Measurements from ENCODE around the gene SLC47A1. TPM values are rescaled to one million over a fixed set of nuclear protein-coding genes. Genes with fewer than 3 reads are reported as not detected.

The SLC47A1 gene
- total and polyA plus RNA-seq, 2 of the 8 experiments (the other 6 are each of a cell fraction or from before 2014, with no cell fraction given), result 1.5 to 3.6 TPM

DNA sequence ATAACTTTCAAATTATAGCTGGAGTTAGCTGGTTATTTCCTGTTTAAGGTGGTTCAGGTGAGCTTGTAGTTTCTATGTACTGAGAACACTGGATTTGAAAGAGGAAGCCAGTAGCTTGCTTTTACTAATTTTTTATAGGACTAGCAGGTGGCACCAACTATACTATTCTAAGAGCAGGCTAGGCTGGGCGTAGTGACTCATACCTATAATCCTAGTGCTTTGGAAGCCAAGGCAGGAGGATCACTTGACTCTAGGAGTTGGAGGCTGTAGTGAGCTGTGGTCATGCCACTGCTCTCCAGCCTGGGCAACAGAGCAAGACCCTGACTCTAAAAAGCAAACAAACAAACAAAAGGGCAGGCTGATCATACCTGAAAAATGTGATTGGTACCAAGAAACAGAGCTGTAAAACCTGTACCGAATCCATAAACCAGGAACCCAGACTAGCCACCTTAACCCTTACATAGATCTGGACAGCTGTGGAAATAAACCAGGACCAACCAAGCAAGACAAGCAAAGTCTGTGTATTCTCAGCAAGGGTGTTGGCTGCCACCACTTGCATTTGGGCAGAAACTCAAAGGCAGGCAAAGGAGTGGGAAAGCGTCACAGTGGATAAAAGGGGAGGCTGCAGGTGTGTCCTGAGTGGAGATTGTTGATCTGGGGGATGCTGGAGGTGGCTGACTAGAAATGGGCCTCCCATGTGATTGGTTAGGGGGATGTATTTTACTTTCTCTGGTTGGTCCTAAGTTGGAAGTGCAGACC lies 36.3 kb downstream of the SLC47A1 start:
- WGBS, 2 experiments (ENCODE audit: extremely low coverage in 1 of 2, insufficient coverage in 1 of 2, insufficient read length in 1 of 2, insufficient replicate concordance in 2 of 2, low coverage in 1 of 2, low lambda C conversion rate in 2 of 2, missing lambda C conversion rate in 1 of 2), result 97% methylated on average over 3 of the region's 3 CpGs; no CpG with 5 or more reads in 1 of the 2 experiments
- TF ChIP-seq BACH1 (IDR thresholded peaks at IDR 0.05; ENCODE audit: low read length) (no peak), RBBP5 (IDR thresholded peaks at IDR 0.05; ENCODE audit: borderline replicate concordance, low read depth, low read length) (no peak), TCF12 (IDR thresholded peaks at IDR 0.05; ENCODE audit: low read depth, low read length) (no peak), EZH2 (IDR thresholded peaks at IDR 0.05; ENCODE audit: low read depth, low read length, severe bottlenecking) (no peak), CTBP2 (IDR thresholded peaks at IDR 0.05; ENCODE audit: borderline replicate concordance, insufficient read depth, insufficient read length, low read length) (no peak), KDM5A (IDR thresholded peaks at IDR 0.05; ENCODE audit: low read length) (no peak), CHD1 (IDR thresholded peaks at IDR 0.05; ENCODE audit: low read depth, low read length) (no peak), CBX5 (IDR thresholded peaks at IDR 0.05; ENCODE audit: low read depth, low read length) (no peak), NANOG (IDR thresholded peaks at IDR 0.05; ENCODE audit: insufficient read depth, low read depth, low read length, poor library complexity, severe bottlenecking) (no peak), TEAD4 (IDR thresholded peaks at IDR 0.05; ENCODE audit: low read depth, low read length) (no peak), SIX5 (IDR thresholded peaks at IDR 0.05; ENCODE audit: low read depth, low read length) (no peak), SP2 (IDR thresholded peaks at IDR 0.05; ENCODE audit: low read length) (no peak), TBP (IDR thresholded peaks at IDR 0.05; ENCODE audit: low read depth, low read length) (no peak), CEBPB (IDR thresholded peaks at IDR 0.05; ENCODE audit: low read depth, low read length) (no peak)

More for the DNA sequence above, 36.3 kb downstream of the SLC47A1 start:
- Histone ChIP-seq H3K27me3 (replicated peaks in 1 of 4; ENCODE audit: control insufficient read depth in 3 of 4, extremely low read depth in 1 of 4, insufficient read depth in 3 of 4, low read length in 3 of 4) (no peaks in the 10 kb centered on the region; a peak in 2 of 7 replicates), H4K91ac (replicated peaks; ENCODE audit: insufficient read length, low read length) (no peak overlapping the region), H2BK5ac (ENCODE audit: low read depth, low read length) (no peak overlapping the region), H3K4ac (replicated peaks; ENCODE audit: insufficient read length, low read depth, low read length) (no peak overlapping the region), H2AK5ac (ENCODE audit: low read depth, low read length) (no peak overlapping the region), H3K27ac (ENCODE audit: low read depth, low read length) (no peak overlapping the region; the same call in 1 of the 2 replicates), H3K79me1 (ENCODE audit: low read depth, low read length) (no peaks in the 10 kb centered on the region), H4K8ac (ENCODE audit: extremely low read depth, insufficient read depth, low read length) (no peak overlapping the region), H3K23ac (ENCODE audit: insufficient read length) (no peak overlapping the region), H3K9me3 (ENCODE audit: insufficient read depth in 2 of 2, low read depth in 1 of 2, low read length in 1 of 2) (no peaks in the 10 kb centered on the region), H2BK20ac (ENCODE audit: low read length) (no peak overlapping the region), H3K79me2 (ENCODE audit: control insufficient read depth in 1 of 2, insufficient read depth in 2 of 2, low read length in 2 of 2) (no peaks in the 10 kb centered on the region), H2BK120ac (replicated peaks; ENCODE audit: low read depth, low read length) (no peak overlapping the region), H4K5ac (ENCODE audit: insufficient read length, low read depth, low read length) (no peak overlapping the region), H3K4me2 (ENCODE audit: insufficient read depth in 1 of 2, low read depth in 2 of 2, low read length in 2 of 2) (no peak overlapping the region), H3K9ac (replicated peaks in 1 of 4; ENCODE audit: extremely low read depth in 1 of 4, low read depth in 3 of 4, low read length in 3 of 4) (no peak overlapping the region), H3K36me3 (ENCODE audit: control insufficient read depth in 2 of 4, insufficient read depth in 4 of 4, low read length in 3 of 4) (no peaks in the 10 kb centered on the region), H2BK15ac (ENCODE audit: low read length) (no peak overlapping the region), H3K14ac (ENCODE audit: insufficient read length) (no peak overlapping the region), H3K56ac (replicated peaks; ENCODE audit: insufficient read length, low read depth, low read length) (no peak overlapping the region), H3K18ac (ENCODE audit: extremely low read depth, low read length) (peak overlapping the region; percentile 19; the same call in 1 of the 2 replicates), H3K23me2 (ENCODE audit: low read depth, low read length) (no peaks in the 10 kb centered on the region), H3K4me1 (replicated peaks in 1 of 4; ENCODE audit: control insufficient read depth in 3 of 4, insufficient read depth in 4 of 4, low read length in 3 of 4) (peaks cover 0 to 2% (median 0%) of the 10 kb centered on the region in 4 experiments; a peak in 1 of 7 replicates), H3K4me3 (ENCODE audit: extremely low read depth in 1 of 4, insufficient read depth in 2 of 4, low read depth in 3 of 4, low read length in 4 of 4) (no peak overlapping the region), H2AFZ (ENCODE audit: low read length) (no peak overlapping the region), H2BK12ac (ENCODE audit: low read depth, low read length) (no peak overlapping the region), H4K20me1 (replicated peaks in 1 of 2; ENCODE audit: control insufficient read depth in 1 of 2, insufficient read depth in 2 of 2, low read length in 2 of 2) (no peaks in the 10 kb centered on the region)
- DNase-seq (ENCODE audit: low read depth in 1 of 2, low spot score in 2 of 2) (no peak), FAIRE-seq (no peak)
- ChIA-PET POLR2A (ENCODE audit: partially characterized antibody) (no interaction called here), CTCF (ENCODE audit: partially characterized antibody) (interaction anchor here (0.6 to 1.9 kb wide), 9 partner anchors 29 to 241 kb away, joined by 3 to 10 read pairs (median 4); no protein-coding TSS in a partner anchor)

Measured in H1 (cell line).